Transverse colon (tissue), 4 donors: ENCODE results near the gene BCL7C. TPM values are rescaled to one million over a fixed set of nuclear protein-coding genes. Genes with fewer than 3 reads are reported as not detected.

ENCODE experiments used
- DNase-seq: peaks from one replicate; pipeline ENCODE4 v3.0.0-alpha.2; 2019
- H3K27ac ChIP-seq, 4 donors: fragments of 200-600 bp; sonication (generic); 2 replicates each; pipeline ENCODE4 v1.5.1; 2016 to 2018; ENCODE audit warnings: inconsistent platforms in 4 of 4
- H3K27me3 ChIP-seq: fragments of 200-600 bp; sonication (generic); 2 replicates; pipeline ENCODE4 v1.5.1; 2017; ENCODE audit warnings: inconsistent platforms
- H3K36me3 ChIP-seq, 4 donors: fragments of 200-600 bp; sonication (generic); 2 replicates each; pipeline ENCODE4 v1.5.1; 2017 to 2019; ENCODE audit warnings: inconsistent platforms in 4 of 4
- H3K4me1 ChIP-seq, 4 donors: fragments of 200-600 bp; sonication (generic); 2 replicates each; pipeline ENCODE4 v1.5.1; 2017 to 2020; ENCODE audit warnings: inconsistent platforms in 4 of 4
- H3K4me3 ChIP-seq, 4 donors: fragments of 200-600 bp; sonication (generic); 1 replicate in 1 of 4; 2 replicates in 3 of 4; pipeline versions ENCODE4 v1.5.1 to v1.6.1; 2017 to 2019; ENCODE audit warnings: inconsistent platforms in 4 of 4
- H3K9me3 ChIP-seq, 2 donors: fragments of 200-600 bp; sonication (generic); 2 replicates each; pipeline ENCODE4 v1.5.1; 2017 to 2019; ENCODE audit warnings: inconsistent platforms in 2 of 2
- CTCF ChIP-seq, 5 experiments: fragments of 200-600 bp in 3 of 5; fragments of 450-650 bp in 2 of 5; sonication (generic) in 3 of 5; IDR thresholded peaks; 1 replicate in 2 of 5; 2 replicates in 3 of 5; pipeline ENCODE4 v1.5.1; 2016 to 2017; ENCODE audit warnings: antibody characterized with exemption in 5 of 5, inconsistent platforms in 3 of 5, mild to moderate bottlenecking in 2 of 5, moderate library complexity in 1 of 5
- EP300 ChIP-seq: sonication (generic); formaldehyde crosslinking; IDR thresholded peaks from one replicate; pipeline ENCODE4 v1.6.1; 2017; ENCODE audit warnings: antibody characterized with exemption, low read depth
- POLR2A ChIP-seq: fragments of 450-650 bp; IDR thresholded peaks from one replicate; pipeline ENCODE4 v1.6.1; 2016; ENCODE audit warnings: antibody characterized with exemption, mild to moderate bottlenecking, moderate library complexity
- POLR2AphosphoS5 ChIP-seq, 3 donors: sonication (generic); formaldehyde crosslinking; IDR thresholded peaks; one replicate each; pipeline ENCODE4 v1.6.1; 2016; ENCODE audit warnings: antibody characterized with exemption in 3 of 3
- WGBS, 2 donors: methylation state at CpG; one replicate each; pipeline ENCODE4 v1.1.5; 2018; ENCODE audit warnings: low coverage in 1 of 2; 5-methylcytosine and 5-hydroxymethylcytosine counted together
- in situ Hi-C, 4 donors: fragments of 200-750 bp; cut with MboI; loops; one replicate each; pipeline versions ENCODE4 v1.15.0 to v1.15.1; 2017; ENCODE audit warnings: low sequenced_read_pairs in 3 of 4, low pct_ligation_motif_present in 1 of 4, low pct_unique_long_range_greater_than_20kb in 1 of 4
- intact Hi-C: fragments of 100-400 bp; cut with DNase I; formaldehyde crosslinking; loops from one replicate; pipeline ENCODE4 v1.15.1; 2023; ENCODE audit warnings: low total_unique reads
- total RNA-seq, 4 donors: library from RNA; depleted of rRNA; stranded (reverse); fragments of >200 nt; gene quantifications; one replicate each; pipeline ENCODE4 v1.1.0, GENCODE V29; 2016

BCL7C gene
- total RNA-seq, 4 donors from 2014 or later = 13.8 to 57.3 (median 24.0) TPM

- H3K36me3 ChIP-seq = peaks cover 0 to 3% (median 0%) of the 10 kb centered on the region in 4 donors
- in situ Hi-C loops = no loop called here
- H3K4me3 ChIP-seq = peak overlapping the region; percentile 29 to 83 (median 77)
- WGBS, 2 donors = 1% methylated on average over 42 of the region's 42 CpGs; no CpG with 5 or more reads in 1 of the 2 donors
- H3K4me1 ChIP-seq = peaks cover 9 to 31% (median 17%) of the 10 kb centered on the region in 4 donors
- H3K27me3 ChIP-seq = no peaks in the 10 kb centered on the region
- intact Hi-C loops = no loop called here
- peak overlapping the region; percentile 82 to 93 (median 88) for H3K27ac ChIP-seq
- peak; percentile 27 to 58 (median 40) for TF ChIP-seq POLR2AphosphoS5 (IDR thresholded peaks at IDR 0.05)
- no peak for TF ChIP-seq POLR2A
- no peak for TF ChIP-seq EP300
- peak; percentile 100 for DNase-seq
- H3K9me3 ChIP-seq = no peaks in the 10 kb centered on the region
These were observed 28.6 kb upstream of the BCL7C start for GRCh38 chr16:30922420-30922959.

GRCh38 chr16:30921748-30922419, 28.0 kb upstream of the BCL7C start:
- Histone ChIP-seq H3K27me3 (no peaks in the 10 kb centered on the region), H3K36me3 (no peaks in the 10 kb centered on the region), H3K4me1 (peaks cover 9 to 31% (median 17%) of the 10 kb centered on the region in 4 donors), H3K4me3 (peak overlapping the region; percentile 28 to 82 (median 52)), H3K9me3 (no peaks in the 10 kb centered on the region), H3K27ac (peak overlapping the region; percentile 82 to 93 (median 88))
- WGBS, 2 donors = 0% methylated on average over 37 of the region's 37 CpGs; no CpG with 5 or more reads in 1 of the 2 donors
- in situ Hi-C loops = no loop called here
- intact Hi-C loops = no loop called here
- TF ChIP-seq CTCF (IDR thresholded peaks at IDR 0.05) (peak; percentile 84 to 97 (median 92)), POLR2A (peak; percentile 52), POLR2AphosphoS5 (IDR thresholded peaks at IDR 0.05) (peak in 1 of 3 donors; percentile 5), EP300 (no peak)
- DNase-seq = peak; percentile 93

- 22 to 43% methylated on average over 4 to 6 of the region's 6 CpGs for WGBS, 2 donors
- in situ Hi-C loops = no loop called here
- peak overlapping the region in 3 of 4 donors; percentile 31 to 82 (median 72) for H3K4me3 ChIP-seq
These were observed 27.5 kb upstream of the BCL7C start for GRCh38 chr16:30921459-30921747.

GRCh38 chr16:30920891-30921290, 27.0 kb upstream of the BCL7C start:
- intact Hi-C loops (no loop called here), in situ Hi-C loops (no loop called here)
- peak; percentile 13 for DNase-seq
- no peaks in the 10 kb centered on the region for H3K9me3 ChIP-seq
- H3K27me3 ChIP-seq = no peaks in the 10 kb centered on the region
- H3K4me3 ChIP-seq = no peak overlapping the region
- H3K36me3 ChIP-seq = no peaks in the 10 kb centered on the region
- peaks cover 9 to 29% (median 17%) of the 10 kb centered on the region in 4 donors for H3K4me1 ChIP-seq
- 67 to 85% methylated on average over 1 to 2 of the region's 2 CpGs for WGBS, 2 donors
- peak overlapping the region in 3 of 4 donors; percentile 82 to 93 (median 87) for H3K27ac ChIP-seq
- TF ChIP-seq POLR2A (no peak), POLR2AphosphoS5 (IDR thresholded peaks at IDR 0.05) (no peak), EP300 (no peak), CTCF (IDR thresholded peaks at IDR 0.05) (no peak)

More at GRCh38 chr16:30921459-30921747, 27.5 kb upstream of the BCL7C start:
- Histone ChIP-seq H3K27ac (peak overlapping the region; percentile 82 to 93 (median 88)), H3K36me3 (no peaks in the 10 kb centered on the region), H3K4me1 (peaks cover 9 to 31% (median 17%) of the 10 kb centered on the region in 4 donors), H3K9me3 (no peaks in the 10 kb centered on the region), H3K27me3 (no peaks in the 10 kb centered on the region)
- no peak for DNase-seq
- TF ChIP-seq CTCF (IDR thresholded peaks at IDR 0.05) (no peak), EP300 (no peak), POLR2AphosphoS5 (IDR thresholded peaks at IDR 0.05) (no peak), POLR2A (no peak)
- intact Hi-C loops = no loop called here
